HepG2 (cell line): ENCODE results near the gene COL18A1. TPM values are rescaled to one million over a fixed set of nuclear protein-coding genes. Genes with fewer than 3 reads are reported as not detected.

Experiments used
- ARNTL ChIP-seq: sonication (generic); formaldehyde crosslinking; IDR thresholded peaks from 2 replicates; pipeline ENCODE4 v1.4.0; 2020; ENCODE audit warnings: mild to moderate bottlenecking, missing genetic modification reagents
- FOXC1 ChIP-seq: sonication (generic); formaldehyde crosslinking; IDR thresholded peaks from 2 replicates; pipeline ENCODE4 v1.8.0; 2022; ENCODE audit warnings: mild to moderate bottlenecking, missing genetic modification reagents, borderline replicate concordance
- HNRNPH1 ChIP-seq: fragments of 200-400 bp; formaldehyde crosslinking; optimal IDR thresholded peaks from 2 replicates; pipeline ENCODE3; 2017; ENCODE audit warnings: mild to moderate bottlenecking, low read depth, low read length
- ISL2 ChIP-seq: sonication (generic); formaldehyde crosslinking; IDR thresholded peaks from 2 replicates; pipeline ENCODE4 v1.5.0; 2020; ENCODE audit warnings: missing genetic modification reagents
- JUNB ChIP-seq: sonication (generic); formaldehyde crosslinking; IDR thresholded peaks from 2 replicates; pipeline ENCODE4 v1.8.0; 2022; ENCODE audit warnings: missing genetic modification reagents, mild to moderate bottlenecking, borderline replicate concordance
- MAFG ChIP-seq: sonication (generic); formaldehyde crosslinking; IDR thresholded peaks from 2 replicates; pipeline ENCODE4 v1.5.1; 2020; ENCODE audit warnings: mild to moderate bottlenecking, missing genetic modification reagents
- NBN ChIP-seq: fragments of 450-650 bp; conservative IDR thresholded peaks from 2 replicates; pipeline ENCODE4 v1.6.1; 2017
- NFATC3 ChIP-seq: sonication (generic); formaldehyde crosslinking; IDR thresholded peaks from 2 replicates; pipeline ENCODE4 v1.5.1; 2020; ENCODE audit warnings: mild to moderate bottlenecking, missing genetic modification reagents
- RBAK ChIP-seq: sonication (generic); formaldehyde crosslinking; IDR thresholded peaks from 2 replicates; pipeline ENCODE4 v1.5.1; 2020; ENCODE audit warnings: mild to moderate bottlenecking, missing genetic modification reagents
- TBX2 ChIP-seq: sonication (generic); formaldehyde crosslinking; IDR thresholded peaks from 2 replicates; pipeline ENCODE4 v1.5.0; 2020; ENCODE audit warnings: missing genetic modification reagents, mild to moderate bottlenecking, borderline replicate concordance
- TSC22D2 ChIP-seq: sonication (generic); formaldehyde crosslinking; IDR thresholded peaks from 2 replicates; pipeline ENCODE4 v1.5.1; 2020; ENCODE audit warnings: missing genetic modification reagents, mild to moderate bottlenecking, borderline replicate concordance
- ZBTB7B ChIP-seq: sonication (generic); formaldehyde crosslinking; IDR thresholded peaks from 2 replicates; pipeline ENCODE4 v1.4.0; 2020; ENCODE audit warnings: missing genetic modification reagents
- ZKSCAN8 ChIP-seq: IDR thresholded peaks from 2 replicates; pipeline ENCODE4 v1.6.1; 2016; ENCODE audit warnings: borderline replicate concordance, missing genetic modification reagents, missing compliant biosample characterization
- ZNF280D ChIP-seq: sonication (generic); formaldehyde crosslinking; IDR thresholded peaks from 2 replicates; pipeline ENCODE4 v1.5.1; 2020; ENCODE audit warnings: mild to moderate bottlenecking, missing genetic modification reagents
- ZNF354B ChIP-seq: sonication (generic); formaldehyde crosslinking; IDR thresholded peaks from 2 replicates; pipeline ENCODE4 v1.8.0; 2022; ENCODE audit warnings: mild to moderate bottlenecking, missing genetic modification reagents
- ZNF441 ChIP-seq: sonication (generic); formaldehyde crosslinking; IDR thresholded peaks from 2 replicates; pipeline ENCODE4 v1.7.0; 2021; ENCODE audit warnings: missing genetic modification reagents, borderline replicate concordance
- ZNF747 ChIP-seq: sonication (generic); formaldehyde crosslinking; IDR thresholded peaks from 2 replicates; pipeline ENCODE4 v1.8.1; 2023; ENCODE audit warnings: missing genetic modification reagents, mild to moderate bottlenecking, borderline replicate concordance
- ZNF775 ChIP-seq: sonication (generic); formaldehyde crosslinking; IDR thresholded peaks from 2 replicates; pipeline ENCODE4 v1.4.0; 2020; ENCODE audit warnings: missing genetic modification reagents, mild to moderate bottlenecking, moderate library complexity, borderline replicate concordance
- polyA plus RNA-seq, 8 experiments: library from polyadenylated mRNA; depleted of rRNA in 3 of 8; stranded (reverse) in 7 of 8; unstranded in 1 of 8; fragments of >200 nt; fragmentation: Illumina TruSeq in 4 of 8; extraction: Trizol in 4 of 8; gene quantifications; 2 replicates each; pipeline versions ENCODE4 v1.2.1 to v1.2.3, GENCODE V29; 2011 to 2016; ENCODE audit warnings: low read depth in 4 of 8, missing spikeins in 1 of 8, mixed read lengths in 1 of 8; ENCODE audit not compliant: insufficient read depth in 1 of 8
- total RNA-seq, 5 experiments: library from RNA; depleted of rRNA; stranded (reverse); fragments of >200 nt; fragmentation: Illumina TruSeq; extraction: Trizol; gene quantifications; 2 replicates each; pipeline ENCODE4 v1.2.3, GENCODE V29; 2016; ENCODE audit warnings: low read depth in 1 of 5
- TF ChIP-seq, protein P1 (sequence below): sonication (generic); formaldehyde crosslinking; IDR thresholded peaks from 2 replicates; pipeline ENCODE4 v1.8.0; 2022; ENCODE audit warnings: mild to moderate bottlenecking, missing genetic modification reagents, borderline replicate concordance
- TF ChIP-seq, protein P2 (sequence below): IDR thresholded peaks from 2 replicates; pipeline ENCODE4 v1.6.1; 2012; ENCODE audit warnings: low read depth, low read length, improper control_type of control experiment
- TF ChIP-seq, protein P3 (sequence below): sonication (generic); formaldehyde crosslinking; IDR thresholded peaks from 2 replicates; pipeline ENCODE4 v1.9.0; 2021; ENCODE audit warnings: missing genetic modification reagents, borderline replicate concordance

Gene COL18A1
- total and polyA plus RNA-seq, 2 of the 13 experiments (the other 11 are each of a cell fraction or from before 2014, with no cell fraction given) = 79.0 to 102 TPM

- TF ChIP-seq JUNB (CRISPR knock-in tag) (no peak), NBN (no peak), ISL2 (CRISPR knock-in tag) (no peak), TBX2 (no peak), NFATC3 (CRISPR knock-in tag) (no peak), ARNTL (CRISPR knock-in tag) (0 out of 2 replicates have a peak, but pooled peaks have one; percentile 6), HNRNPH1 (no peak), TSC22D2 (CRISPR knock-in tag) (peak; percentile 12; the same call in 1 of the 2 replicates), MAFG (0 out of 2 replicates have a peak, but pooled peaks have one; percentile 44), FOXC1 (no peak), ZNF354B (CRISPR knock-in tag) (no peak), ZNF441 (CRISPR knock-in tag) (no peak), ZNF775 (CRISPR knock-in tag) (no peak), ZBTB7B (CRISPR knock-in tag) (no peak), RBAK (CRISPR knock-in tag) (no peak), ZNF280D (CRISPR knock-in tag) (peak; percentile 16; the same call in 1 of the 2 replicates), ZNF747 (CRISPR knock-in tag) (0 out of 2 replicates have a peak, but pooled peaks have one; percentile 20), ZKSCAN8 (no peak)
- TF ChIP-seq, protein P1, sequence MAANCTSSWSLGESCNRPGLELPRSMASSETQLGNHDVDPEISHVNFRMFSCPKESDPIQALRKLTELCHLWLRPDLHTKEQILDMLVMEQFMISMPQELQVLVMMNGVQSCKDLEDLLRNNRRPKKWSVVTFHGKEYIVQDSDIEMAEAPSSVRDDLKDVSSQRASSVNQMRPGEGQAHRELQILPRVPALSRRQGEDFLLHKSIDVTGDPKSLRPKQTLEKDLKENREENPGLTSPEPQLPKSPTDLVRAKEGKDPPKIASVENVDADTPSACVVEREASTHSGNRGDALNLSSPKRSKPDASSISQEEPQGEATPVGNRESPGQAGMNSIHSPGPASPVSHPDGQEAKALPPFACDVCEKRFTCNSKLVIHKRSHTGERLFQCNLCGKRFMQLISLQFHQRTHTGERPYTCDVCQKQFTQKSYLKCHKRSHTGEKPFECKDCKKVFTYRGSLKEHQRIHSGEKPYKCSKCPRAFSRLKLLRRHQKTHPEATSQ (CRISPR knock-in tag) = no peak
- TF ChIP-seq, protein P2, sequence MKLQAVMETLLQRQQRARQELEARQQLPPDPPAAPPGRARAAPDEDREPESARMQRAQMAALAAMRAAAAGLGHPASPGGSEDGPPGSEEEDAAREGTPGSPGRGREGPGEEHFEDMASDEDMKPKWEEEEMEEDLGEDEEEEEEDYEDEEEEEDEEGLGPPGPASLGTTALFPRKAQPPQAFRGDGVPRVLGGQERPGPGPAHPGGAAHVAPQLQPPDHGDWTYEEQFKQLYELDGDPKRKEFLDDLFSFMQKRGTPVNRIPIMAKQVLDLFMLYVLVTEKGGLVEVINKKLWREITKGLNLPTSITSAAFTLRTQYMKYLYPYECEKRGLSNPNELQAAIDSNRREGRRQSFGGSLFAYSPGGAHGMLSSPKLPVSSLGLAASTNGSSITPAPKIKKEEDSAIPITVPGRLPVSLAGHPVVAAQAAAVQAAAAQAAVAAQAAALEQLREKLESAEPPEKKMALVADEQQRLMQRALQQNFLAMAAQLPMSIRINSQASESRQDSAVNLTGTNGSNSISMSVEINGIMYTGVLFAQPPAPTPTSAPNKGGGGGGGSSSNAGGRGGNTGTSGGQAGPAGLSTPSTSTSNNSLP = no peak
- TF ChIP-seq, protein P3, sequence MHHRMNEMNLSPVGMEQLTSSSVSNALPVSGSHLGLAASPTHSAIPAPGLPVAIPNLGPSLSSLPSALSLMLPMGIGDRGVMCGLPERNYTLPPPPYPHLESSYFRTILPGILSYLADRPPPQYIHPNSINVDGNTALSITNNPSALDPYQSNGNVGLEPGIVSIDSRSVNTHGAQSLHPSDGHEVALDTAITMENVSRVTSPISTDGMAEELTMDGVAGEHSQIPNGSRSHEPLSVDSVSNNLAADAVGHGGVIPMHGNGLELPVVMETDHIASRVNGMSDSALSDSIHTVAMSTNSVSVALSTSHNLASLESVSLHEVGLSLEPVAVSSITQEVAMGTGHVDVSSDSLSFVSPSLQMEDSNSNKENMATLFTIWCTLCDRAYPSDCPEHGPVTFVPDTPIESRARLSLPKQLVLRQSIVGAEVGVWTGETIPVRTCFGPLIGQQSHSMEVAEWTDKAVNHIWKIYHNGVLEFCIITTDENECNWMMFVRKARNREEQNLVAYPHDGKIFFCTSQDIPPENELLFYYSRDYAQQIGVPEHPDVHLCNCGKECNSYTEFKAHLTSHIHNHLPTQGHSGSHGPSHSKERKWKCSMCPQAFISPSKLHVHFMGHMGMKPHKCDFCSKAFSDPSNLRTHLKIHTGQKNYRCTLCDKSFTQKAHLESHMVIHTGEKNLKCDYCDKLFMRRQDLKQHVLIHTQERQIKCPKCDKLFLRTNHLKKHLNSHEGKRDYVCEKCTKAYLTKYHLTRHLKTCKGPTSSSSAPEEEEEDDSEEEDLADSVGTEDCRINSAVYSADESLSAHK (CRISPR knock-in tag) = no peak
Observed at GRCh38 chr21:45409466-45410150, 4.6 kb downstream of the COL18A1 start (continued).
